WTC11 (cell line): ENCODE measurements around the gene IL1RAPL2. TPM values are rescaled to one million over a fixed set of nuclear protein-coding genes. Genes with fewer than 3 reads are reported as not detected.

Source experiments
- ATAC-seq: fragments of 200-7000 bp; cut with Tn5 transposase; 2 replicates; pipeline ENCODE4 v1.10.0; 2021; ENCODE audit warnings: mild to moderate bottlenecking, moderate library complexity
- CTCF ChIA-PET: fragments of 300-600 bp; sonication (Branson Sonifier 250); formaldehyde crosslinking; loops from one replicate; lab custom pipeline; 2021; ENCODE audit warnings: antibody characterized with exemption; lab: Charles Lee
- POLR2A ChIA-PET: fragments of 350-600 bp; sonication (Branson Sonifier 250); formaldehyde crosslinking; loops from one replicate; lab custom pipeline; 2021; ENCODE audit warnings: antibody characterized with exemption; lab: Charles Lee
- DNase-seq: peaks from one replicate; pipeline ENCODE4 v3.0.0; 2021; ENCODE audit warnings: low spot score
- H3K27ac Mint-ChIP-seq: 2 replicates; pipeline ENCODE4 v1.8.0; 2021; ENCODE audit warnings: mixed read lengths
- H3K27me3 Mint-ChIP-seq: 2 replicates; pipeline ENCODE4 v1.8.0; 2021; ENCODE audit warnings: low read depth, mild to moderate bottlenecking, moderate library complexity, mixed read lengths
- H3K36me3 Mint-ChIP-seq: 2 replicates; pipeline ENCODE4 v1.8.0; 2021; ENCODE audit warnings: mixed read lengths
- H3K4me1 Mint-ChIP-seq: 2 replicates; pipeline ENCODE4 v1.8.0; 2022; ENCODE audit warnings: mixed read lengths
- H3K4me3 Mint-ChIP-seq: 2 replicates; pipeline ENCODE4 v1.8.0; 2021; ENCODE audit warnings: mild to moderate bottlenecking, moderate library complexity, mixed read lengths
- H3K9me3 Mint-ChIP-seq: 2 replicates; pipeline ENCODE4 v1.8.0; 2021; ENCODE audit warnings: mixed read lengths
- ARID4B ChIP-seq: sonication (generic); formaldehyde crosslinking; IDR thresholded peaks from 2 replicates; pipeline ENCODE4 v1.8.0; 2023; ENCODE audit warnings: missing genetic modification reagents, mild to moderate bottlenecking, borderline replicate concordance
- ATF1 ChIP-seq: sonication (generic); formaldehyde crosslinking; IDR thresholded peaks from 2 replicates; pipeline ENCODE4 v1.8.1; 2023; ENCODE audit warnings: mild to moderate bottlenecking, moderate library complexity, missing genetic modification reagents
- CBFB ChIP-seq: sonication (generic); formaldehyde crosslinking; IDR thresholded peaks from 2 replicates; pipeline ENCODE4 v1.8.1; 2022; ENCODE audit warnings: mild to moderate bottlenecking, low read depth, missing genetic modification reagents
- FOXK1 ChIP-seq: sonication (generic); formaldehyde crosslinking; IDR thresholded peaks from 2 replicates; pipeline ENCODE4 v1.8.0; 2022; ENCODE audit warnings: mild to moderate bottlenecking, moderate library complexity, missing genetic modification reagents
- GTF2I ChIP-seq: fragments of 250-450 bp; sonication (Bioruptor Pico); conservative IDR thresholded peaks from 2 replicates; pipeline ENCODE4 v1.4.0; 2021; ENCODE audit warnings: mild to moderate bottlenecking
- HMGA2 ChIP-seq: fragments of 250-450 bp; sonication (Bioruptor Pico); IDR thresholded peaks from 2 replicates; pipeline ENCODE4 v1.4.0; 2021; ENCODE audit warnings: mild to moderate bottlenecking, moderate library complexity
- OVOL2 ChIP-seq: fragments of 250-450 bp; sonication (Bioruptor Pico); IDR thresholded peaks from 2 replicates; pipeline ENCODE4 v1.9.0; 2021; ENCODE audit warnings: mild to moderate bottlenecking, borderline replicate concordance
- RELA ChIP-seq: sonication (generic); formaldehyde crosslinking; IDR thresholded peaks from 2 replicates; pipeline ENCODE4 v1.8.1; 2022; ENCODE audit warnings: missing genetic modification reagents, mild to moderate bottlenecking, borderline replicate concordance
- SMAD4 ChIP-seq: sonication (generic); formaldehyde crosslinking; IDR thresholded peaks from 2 replicates; pipeline ENCODE4 v1.8.0; 2022; ENCODE audit warnings: mild to moderate bottlenecking, missing genetic modification reagents
- TEAD1 ChIP-seq: sonication (generic); formaldehyde crosslinking; IDR thresholded peaks from 2 replicates; pipeline ENCODE4 v1.8.0; 2022; ENCODE audit warnings: mild to moderate bottlenecking, missing genetic modification reagents
- ZNF317 ChIP-seq: sonication (generic); formaldehyde crosslinking; IDR thresholded peaks from 2 replicates; pipeline ENCODE4 v1.8.1; 2023; ENCODE audit warnings: low read depth, mild to moderate bottlenecking, moderate library complexity, missing genetic modification reagents, borderline replicate concordance
- ZNF512 ChIP-seq: sonication (generic); formaldehyde crosslinking; IDR thresholded peaks from 2 replicates; pipeline ENCODE4 v1.8.1; 2022; ENCODE audit warnings: missing genetic modification reagents, borderline replicate concordance
- ZNF532 ChIP-seq: fragments of 250-450 bp; sonication (Bioruptor Pico); IDR thresholded peaks from 2 replicates; pipeline ENCODE4 v1.9.0; 2021; ENCODE audit warnings: mild to moderate bottlenecking, borderline replicate concordance
- total RNA-seq: library from RNA; stranded (reverse); gene quantifications from 3 replicates; pipeline ENCODE4 v1.2.3, GENCODE V29; 2021
- TF ChIP-seq, protein P1 (sequence below): sonication (generic); formaldehyde crosslinking; IDR thresholded peaks from 2 replicates; pipeline ENCODE4 v1.8.1; 2022; ENCODE audit warnings: mild to moderate bottlenecking, moderate library complexity, missing genetic modification reagents
- TF ChIP-seq, protein P2 (sequence below): sonication (generic); formaldehyde crosslinking; IDR thresholded peaks from 2 replicates; pipeline ENCODE4 v1.8.0; 2022; ENCODE audit warnings: mild to moderate bottlenecking, missing genetic modification reagents

The IL1RAPL2 gene
- total RNA-seq, 1 experiment from 2014 or later = 0.09 TPM

DNA sequence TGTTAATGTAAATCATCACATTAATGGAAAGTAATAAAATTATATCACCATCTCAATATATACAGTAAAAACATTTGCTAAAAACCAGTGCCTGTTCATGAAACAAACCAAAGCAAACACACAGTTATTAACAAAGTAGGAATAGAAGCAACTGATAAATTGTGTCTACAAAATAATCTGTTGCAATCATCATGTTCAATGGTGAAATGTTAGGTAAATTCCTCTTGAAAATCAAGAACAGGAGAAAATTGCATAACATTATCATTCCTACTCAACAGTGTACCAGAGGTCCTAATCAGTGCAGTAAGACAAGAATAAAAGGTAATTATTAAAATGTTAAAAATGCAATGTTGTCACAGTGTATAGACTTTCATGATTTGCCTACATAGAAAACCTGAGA lies 402.2 kb downstream of the IL1RAPL2 start (continued):
- no peak for TF ChIP-seq ZNF512
- no peak for TF ChIP-seq ATF1

DNA sequence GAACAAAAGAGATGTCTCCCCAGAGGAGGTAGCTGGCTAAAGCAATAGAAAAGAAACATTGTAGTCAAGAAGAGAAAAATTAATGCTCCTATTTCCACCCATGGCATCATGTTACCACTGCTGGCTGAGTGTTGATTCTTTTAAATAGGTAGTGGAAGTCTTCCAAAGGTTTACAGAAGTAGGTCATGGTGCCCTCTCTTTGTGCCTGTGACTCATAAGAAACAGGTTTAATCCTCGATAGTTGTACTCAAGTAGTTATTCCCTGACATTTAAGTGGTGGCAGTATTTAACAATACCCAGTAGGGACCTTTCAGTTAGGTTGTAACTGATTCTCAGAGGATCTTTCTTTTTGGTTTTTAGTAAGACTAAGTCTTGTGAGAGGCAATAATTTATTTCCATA lies 406.7 kb downstream of the IL1RAPL2 start:
- no peak overlapping the region for H3K27ac Mint-ChIP-seq

GRCh38 chrX:104987063-104987462 lies 421.1 kb downstream of the IL1RAPL2 start:
- no peaks in the 10 kb centered on the region for H3K36me3 Mint-ChIP-seq
- H3K9me3 Mint-ChIP-seq = no peaks in the 10 kb centered on the region
- DNase-seq = no peak
- POLR2A ChIA-PET = no interaction called here
- TF ChIP-seq, protein P1, sequence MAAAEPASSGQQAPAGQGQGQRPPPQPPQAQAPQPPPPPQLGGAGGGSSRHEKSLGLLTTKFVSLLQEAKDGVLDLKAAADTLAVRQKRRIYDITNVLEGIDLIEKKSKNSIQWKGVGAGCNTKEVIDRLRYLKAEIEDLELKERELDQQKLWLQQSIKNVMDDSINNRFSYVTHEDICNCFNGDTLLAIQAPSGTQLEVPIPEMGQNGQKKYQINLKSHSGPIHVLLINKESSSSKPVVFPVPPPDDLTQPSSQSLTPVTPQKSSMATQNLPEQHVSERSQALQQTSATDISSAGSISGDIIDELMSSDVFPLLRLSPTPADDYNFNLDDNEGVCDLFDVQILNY (CRISPR knock-in tag) = no peak
- TF ChIP-seq HMGA2 (CRISPR knock-in tag) = no peak
- TF ChIP-seq SMAD4 (CRISPR knock-in tag) = no peak
- TF ChIP-seq ARID4B = no peak
- TF ChIP-seq, protein P2, sequence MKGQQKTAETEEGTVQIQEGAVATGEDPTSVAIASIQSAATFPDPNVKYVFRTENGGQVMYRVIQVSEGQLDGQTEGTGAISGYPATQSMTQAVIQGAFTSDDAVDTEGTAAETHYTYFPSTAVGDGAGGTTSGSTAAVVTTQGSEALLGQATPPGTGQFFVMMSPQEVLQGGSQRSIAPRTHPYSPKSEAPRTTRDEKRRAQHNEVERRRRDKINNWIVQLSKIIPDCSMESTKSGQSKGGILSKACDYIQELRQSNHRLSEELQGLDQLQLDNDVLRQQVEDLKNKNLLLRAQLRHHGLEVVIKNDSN (CRISPR knock-in tag) = no peak
- no peak for TF ChIP-seq GTF2I
- no peak for TF ChIP-seq CBFB (CRISPR knock-in tag)
- no peak for TF ChIP-seq TEAD1 (CRISPR knock-in tag)
- no peak for TF ChIP-seq OVOL2 (CRISPR knock-in tag)
- TF ChIP-seq FOXK1 (CRISPR knock-in tag) = no peak
- no peak for TF ChIP-seq RELA (CRISPR knock-in tag)
- TF ChIP-seq ZNF317 = no peak
- 0 out of 2 replicates have a peak, but pooled peaks cover 2% of the 10 kb centered on the region for H3K4me1 Mint-ChIP-seq
- H3K27me3 Mint-ChIP-seq = no peaks in the 10 kb centered on the region
- H3K27ac Mint-ChIP-seq = no peak overlapping the region
- no peak overlapping the region for H3K4me3 Mint-ChIP-seq
- ATAC-seq = no peak
- CTCF ChIA-PET = interaction anchor here (0.7 kb wide), 1 partner anchor 183 kb away, joined by 3 read pairs; no protein-coding TSS in a partner anchor

More for the DNA sequence above, 406.7 kb downstream of the IL1RAPL2 start:
- ATAC-seq = no peak
- POLR2A ChIA-PET = no interaction called here
- Mint-ChIP-seq H3K9me3 (peaks cover 4% of the 10 kb centered on the region), H3K36me3 (no peaks in the 10 kb centered on the region), H3K4me1 (no peaks in the 10 kb centered on the region), H3K4me3 (no peak overlapping the region), H3K27me3 (no peaks in the 10 kb centered on the region; the same call in 1 of the 2 replicates)
- CTCF ChIA-PET = no interaction called here
- TF ChIP-seq ZNF532 (CRISPR knock-in tag) (no peak), OVOL2 (CRISPR knock-in tag) (no peak)
- no peak for DNase-seq
